Measurements from ENCODE around the gene TFEC.
"Not testable (repeated sequence)": the region's sequence is repeated elsewhere in the genome, so short reads cannot be mapped to it uniquely, and the experiment has no call there.

The TFEC gene

GRCh38 chr7:116030651-116031276, at the start of gene TFEC:
TFEC (minus strand) TSS chr7:116030763; CDS start chr7:115984441, 46,322 bp downstream.
- DNase-seq (ENCODE audit: low spot score), result no peak

GRCh38 chr7:116075351-116076145, 45.0 kb upstream of the TFEC start:
- DNase-seq (ENCODE audit: low spot score), result no peak

DNA sequence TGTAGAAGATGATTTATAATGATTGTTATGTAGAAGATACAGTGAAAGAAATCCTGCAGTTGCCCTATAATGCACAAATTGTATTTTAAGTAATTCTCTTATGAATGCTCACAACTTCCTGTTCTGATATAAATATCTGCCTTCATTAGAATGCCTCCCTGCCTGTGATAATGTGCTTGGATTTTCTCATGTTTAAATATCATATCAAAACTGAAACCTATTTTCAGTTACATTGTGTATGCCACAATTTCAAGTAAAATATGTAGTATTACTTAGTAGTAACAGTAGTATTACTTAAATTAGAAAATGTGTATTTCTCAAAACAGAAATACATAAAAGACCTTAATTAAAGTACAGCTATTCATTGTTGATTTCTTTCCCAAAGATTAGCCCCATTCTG, 41.1 kb upstream of the TFEC start:
- no peak for DNase-seq (ENCODE audit: low spot score)

- DNase-seq (ENCODE audit: low spot score), result no peak
Measured at GRCh38 chr7:116064179-116064578, 33.6 kb upstream of the TFEC start.

- no peak for DNase-seq (ENCODE audit: low spot score)
Measured at GRCh38 chr7:116062666-116063065, 32.1 kb upstream of the TFEC start.

DNA sequence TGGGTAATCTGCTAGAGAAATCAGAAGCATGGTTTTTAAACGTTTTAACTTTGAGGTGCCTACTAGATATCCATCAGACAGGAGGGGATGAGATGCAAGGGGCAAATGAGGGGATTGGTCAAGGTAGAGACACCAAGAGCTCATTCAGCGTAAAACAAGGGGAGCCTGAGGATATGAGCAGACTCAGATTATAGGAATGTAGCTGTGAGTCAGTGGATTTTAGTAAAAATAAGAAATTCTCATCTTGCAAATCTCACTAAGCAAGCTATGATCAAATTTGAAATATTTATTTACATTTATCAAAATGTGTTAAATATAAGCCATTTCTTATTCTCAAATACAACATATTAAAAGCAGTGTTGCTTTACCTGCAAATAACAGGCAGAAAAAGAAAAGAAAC, 21.4 kb upstream of the TFEC start:
- DNase-seq (ENCODE audit: low spot score), result peak; percentile 3

GRCh38 chr7:116047261-116047660, 16.7 kb upstream of the TFEC start:
- DNase-seq (ENCODE audit: low spot score), result not testable (repeated sequence)

DNA sequence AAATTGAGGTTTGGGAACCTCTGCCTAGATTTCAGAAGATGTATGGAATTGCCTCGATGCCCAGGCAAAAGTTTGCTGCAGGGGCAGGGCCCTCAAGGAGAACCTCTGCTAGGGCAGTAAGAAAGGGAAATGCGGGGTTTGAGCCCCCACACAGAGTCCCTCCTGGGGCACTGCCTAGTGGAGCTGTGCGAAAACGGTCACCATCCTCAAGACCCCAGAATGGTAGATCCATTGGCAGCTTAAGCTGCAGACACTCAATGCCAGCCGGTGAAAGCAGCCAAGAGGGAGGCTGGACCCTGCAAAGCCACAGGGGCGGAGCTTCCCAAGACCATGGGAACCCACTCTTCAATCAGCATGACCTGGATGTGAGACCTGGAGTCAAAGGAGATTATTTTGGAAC, 15.0 kb upstream of the TFEC start:
- no peak for DNase-seq (ENCODE audit: low spot score)

GRCh38 chr7:116041615-116042014, 11.1 kb upstream of the TFEC start:
- no peak for DNase-seq (ENCODE audit: low spot score)

DNA sequence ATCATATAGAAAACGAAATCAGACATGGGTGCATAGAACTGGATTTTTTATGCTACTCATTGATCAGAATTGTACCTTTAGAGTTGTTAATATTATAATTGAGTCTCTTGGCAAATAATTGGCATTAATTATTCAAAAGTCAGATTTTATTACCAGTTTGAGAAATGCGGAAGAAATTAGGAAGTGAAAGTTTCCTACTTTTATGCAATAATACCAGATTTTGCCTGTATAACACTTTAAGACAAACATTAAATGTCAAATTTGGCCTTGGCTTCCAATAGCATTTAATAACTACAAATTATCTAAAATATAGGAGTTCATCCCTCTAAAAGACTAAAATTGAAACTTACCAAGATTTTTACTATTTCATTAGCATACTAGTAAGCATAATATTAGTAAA, 6.8 kb upstream of the TFEC start:
- DNase-seq (ENCODE audit: low spot score), result no peak

DNA sequence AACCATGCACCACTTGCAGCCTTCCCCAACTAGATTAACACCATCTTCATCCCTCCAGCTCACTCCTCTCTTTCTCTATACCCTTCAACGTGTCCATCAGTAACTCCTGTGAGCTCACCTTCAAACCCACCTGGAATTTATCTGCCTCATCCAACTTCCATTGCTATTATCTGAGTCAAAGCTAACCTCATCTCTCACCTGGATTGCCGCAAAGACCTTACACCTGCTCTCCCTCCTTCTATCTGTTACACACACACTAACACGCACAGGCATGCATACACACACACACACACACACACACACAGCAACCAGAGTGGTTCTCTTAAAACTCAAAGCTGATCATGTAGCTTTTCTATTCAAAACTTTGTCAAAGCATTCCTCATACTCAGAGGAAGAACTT, 3.8 kb upstream of the TFEC start:
- no peak for DNase-seq (ENCODE audit: low spot score)

DNA sequence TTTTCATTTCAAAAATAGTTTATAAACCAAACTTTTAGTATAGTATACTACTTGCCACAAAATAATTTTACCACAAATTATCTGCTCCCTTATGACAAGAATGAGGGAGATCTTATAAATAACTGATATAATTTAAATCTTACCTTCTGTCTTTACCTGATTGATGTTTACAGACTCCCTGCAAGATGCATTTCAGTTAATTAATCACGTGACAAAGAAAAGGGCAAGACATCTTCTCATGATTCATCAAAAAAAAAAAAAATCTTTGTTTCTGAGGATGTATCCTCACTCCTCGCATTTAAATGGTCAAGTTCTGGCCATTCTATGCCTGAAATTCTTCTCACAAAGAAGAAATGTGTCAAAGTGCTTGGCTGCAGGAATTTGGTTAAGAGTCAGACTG, 2.3 kb upstream of the TFEC start:
- no peak for DNase-seq (ENCODE audit: low spot score)

DNA sequence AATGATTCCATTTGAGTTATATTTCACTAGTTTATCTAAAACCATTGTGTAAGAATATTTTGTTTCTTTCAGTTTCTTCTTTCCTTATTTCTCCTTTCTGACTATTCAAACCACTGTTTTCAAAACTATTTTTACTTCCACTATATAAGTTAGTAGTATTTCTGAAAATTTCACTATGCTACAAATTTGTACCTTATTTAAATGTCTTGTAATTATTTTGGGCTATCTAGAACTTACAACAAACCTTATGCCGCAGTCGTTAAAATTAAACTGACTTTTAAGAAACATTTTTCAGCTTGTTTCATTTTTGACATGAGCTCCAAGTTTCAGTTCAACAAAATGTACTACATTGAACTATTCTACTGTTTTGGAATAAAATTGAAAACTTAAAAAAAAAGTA, 1.8 kb downstream of the TFEC start:
- no peak for DNase-seq (ENCODE audit: low spot score)

DNA sequence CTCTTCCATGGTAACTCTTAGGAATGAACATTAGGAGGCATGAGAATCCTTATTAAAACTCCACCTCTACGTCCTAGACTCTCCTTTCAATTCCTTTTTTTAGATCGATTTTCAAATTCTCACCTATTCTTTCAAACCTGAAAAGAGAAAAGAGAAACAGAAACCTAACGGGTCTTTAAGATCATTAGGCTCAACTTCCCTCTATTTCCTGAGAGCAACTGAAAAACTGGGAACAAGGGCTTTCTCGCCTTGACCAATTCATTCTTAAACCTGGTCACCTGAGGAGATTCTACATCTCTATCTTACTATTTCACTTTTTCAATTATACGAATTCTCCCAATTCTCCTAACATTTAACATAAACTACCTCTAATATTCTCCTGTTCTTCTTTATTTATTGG, 2.8 kb downstream of the TFEC start:
- DNase-seq (ENCODE audit: low spot score), result no peak

DNA sequence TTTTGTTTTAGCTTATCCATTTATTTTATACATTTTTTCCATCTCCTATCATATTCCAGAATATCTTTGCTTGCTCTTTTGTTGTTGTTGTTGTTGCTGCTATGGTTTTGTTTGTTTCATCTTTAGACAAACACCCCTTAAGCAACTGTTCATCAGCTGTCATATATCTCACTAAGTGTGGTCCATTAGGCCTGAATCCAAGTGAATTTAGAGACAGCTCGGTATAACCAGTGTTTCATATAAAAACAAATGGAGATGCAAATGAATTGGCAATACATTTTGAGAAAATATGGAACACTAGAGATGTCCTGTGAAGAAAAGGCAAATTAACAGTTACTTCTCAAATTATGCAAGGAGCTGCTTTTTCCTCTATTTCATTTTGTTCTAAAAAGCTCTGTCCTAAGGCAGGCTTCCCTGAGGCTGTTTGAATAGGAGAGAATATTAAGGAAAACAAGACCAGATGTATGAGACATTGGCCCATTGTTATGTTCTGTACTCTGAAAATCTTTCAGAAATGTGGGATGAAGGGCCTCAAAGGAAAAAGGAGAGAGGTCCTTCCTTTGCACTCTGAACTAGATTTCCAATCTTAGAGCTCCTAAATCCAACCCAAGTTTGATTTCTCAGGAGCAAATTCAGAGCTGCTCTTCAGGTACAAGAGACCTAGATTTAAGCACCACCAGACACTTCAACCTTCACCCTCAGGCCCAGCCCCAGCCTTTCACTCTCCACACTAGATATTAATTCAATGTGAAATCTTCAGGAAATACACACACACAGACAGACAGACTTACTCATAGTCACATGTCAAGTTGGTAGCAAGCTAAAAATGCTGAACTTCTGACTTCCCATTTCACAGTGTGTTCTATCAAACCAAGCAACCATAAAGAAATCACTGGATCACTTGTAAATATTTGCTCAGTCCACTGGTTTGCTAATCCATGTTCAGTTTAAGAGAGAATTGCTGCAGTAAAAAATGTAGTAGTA, 5.4 kb downstream of the TFEC start:
- peak; percentile 3 for DNase-seq (ENCODE audit: low spot score)

GRCh38 chr7:116021237-116021636, 9.3 kb downstream of the TFEC start:
- DNase-seq (ENCODE audit: low spot score), result no peak

GRCh38 chr7:116018731-116019130, 11.8 kb downstream of the TFEC start:
- DNase-seq (ENCODE audit: low spot score), result no peak

- no peak for DNase-seq (ENCODE audit: low spot score)
Measured at GRCh38 chr7:116013675-116014074, 16.9 kb downstream of the TFEC start.

GRCh38 chr7:116011584-116011983, 19.0 kb downstream of the TFEC start:
- DNase-seq (ENCODE audit: low spot score), result no peak

- DNase-seq (ENCODE audit: low spot score), result not testable (repeated sequence)
Measured at GRCh38 chr7:116004762-116005161, 25.8 kb downstream of the TFEC start.

DNA sequence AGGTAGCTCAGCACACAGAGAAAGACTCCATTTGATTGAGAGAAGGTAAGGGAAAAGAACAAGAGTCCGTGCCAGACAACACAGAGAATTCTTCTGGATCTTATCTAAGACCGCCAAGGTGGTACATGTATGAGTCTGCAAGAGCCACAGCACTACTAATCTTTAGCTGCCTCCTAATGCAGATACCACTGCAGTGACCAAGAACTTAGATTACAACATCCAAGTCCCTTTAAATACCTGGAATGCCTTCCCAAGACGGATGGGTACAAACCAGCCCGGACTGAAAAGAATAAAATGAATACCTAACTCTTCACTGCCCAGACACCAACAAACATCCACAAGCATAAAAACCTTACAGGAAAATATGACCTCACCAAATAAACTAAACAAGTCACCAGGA, 33.3 kb downstream of the TFEC start:
- no peak for DNase-seq (ENCODE audit: low spot score)

GRCh38 chr7:115995701-115996100, 34.9 kb downstream of the TFEC start:
- no peak for DNase-seq (ENCODE audit: low spot score)

- DNase-seq (ENCODE audit: low spot score), result no peak
Measured at GRCh38 chr7:115988401-115988800, 42.2 kb downstream of the TFEC start.
